Measurements from ENCODE around the gene AKNAD1.

DNA sequence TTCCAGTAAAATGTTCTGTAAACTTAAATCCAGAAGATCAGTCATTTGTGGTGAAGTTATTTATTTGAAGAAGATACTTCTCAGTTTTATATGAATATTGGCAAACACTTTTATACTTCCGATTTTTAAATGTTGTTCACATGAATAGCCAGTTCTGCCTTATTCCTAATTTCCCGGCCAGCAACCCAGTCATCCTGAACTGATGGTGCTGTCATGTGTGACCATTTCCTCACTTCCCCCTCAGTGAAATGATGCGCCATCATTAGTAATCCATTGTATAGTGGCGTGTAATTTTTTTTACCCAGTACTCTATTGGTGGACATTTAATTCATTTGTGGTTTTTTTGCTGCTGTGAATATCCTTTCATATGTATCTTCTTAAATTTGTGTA, 36.2 kb upstream of the AKNAD1 start:
- TF ChIP-seq POLR2AphosphoS5 (IDR thresholded peaks at IDR 0.05; ENCODE audit: low read depth, low read length), result no peak
- no peak for TF ChIP-seq POLR2A (IDR thresholded peaks at IDR 0.05; ENCODE audit: low read depth, low read length)
- TF ChIP-seq TAF1 (IDR thresholded peaks at IDR 0.05; ENCODE audit: borderline replicate concordance, low read depth, low read length), result no peak

Measured in GM12892 (cell line).